WTC11 (cell line): ENCODE data around the gene DOK4.

Experiments
- E2F1 ChIP-seq: sonication (generic); formaldehyde crosslinking; IDR thresholded peaks from 2 replicates; pipeline ENCODE4 v1.8.0; 2022; ENCODE audit warnings: mild to moderate bottlenecking, missing genetic modification reagents
- ELF4 ChIP-seq: sonication (generic); formaldehyde crosslinking; IDR thresholded peaks from 2 replicates; pipeline ENCODE4 v1.8.1; 2022; ENCODE audit warnings: low read depth, mild to moderate bottlenecking, moderate library complexity, missing genetic modification reagents
- IRF1 ChIP-seq: sonication (generic); formaldehyde crosslinking; IDR thresholded peaks from 2 replicates; pipeline ENCODE4 v1.8.0; 2023; ENCODE audit warnings: missing genetic modification reagents
- ZNF121 ChIP-seq: sonication (generic); formaldehyde crosslinking; IDR thresholded peaks from 2 replicates; pipeline ENCODE4 v1.8.0; 2023; ENCODE audit warnings: missing genetic modification reagents
- ZSCAN18 ChIP-seq: fragments of 250-450 bp; sonication (Bioruptor Pico); IDR thresholded peaks from 2 replicates; pipeline ENCODE4 v2.1.2; 2022; ENCODE audit warnings: mild to moderate bottlenecking, moderate library complexity
- TF ChIP-seq, protein P1 (sequence below): fragments of 200-600 bp; IDR thresholded peaks from 2 replicates; pipeline ENCODE4 v1.8.0; 2022; ENCODE audit warnings: antibody characterized with exemption

GRCh38 chr16:57473906-57474305, 12.4 kb downstream of the DOK4 start:
- TF ChIP-seq IRF1: no peak
- TF ChIP-seq, protein P1, sequence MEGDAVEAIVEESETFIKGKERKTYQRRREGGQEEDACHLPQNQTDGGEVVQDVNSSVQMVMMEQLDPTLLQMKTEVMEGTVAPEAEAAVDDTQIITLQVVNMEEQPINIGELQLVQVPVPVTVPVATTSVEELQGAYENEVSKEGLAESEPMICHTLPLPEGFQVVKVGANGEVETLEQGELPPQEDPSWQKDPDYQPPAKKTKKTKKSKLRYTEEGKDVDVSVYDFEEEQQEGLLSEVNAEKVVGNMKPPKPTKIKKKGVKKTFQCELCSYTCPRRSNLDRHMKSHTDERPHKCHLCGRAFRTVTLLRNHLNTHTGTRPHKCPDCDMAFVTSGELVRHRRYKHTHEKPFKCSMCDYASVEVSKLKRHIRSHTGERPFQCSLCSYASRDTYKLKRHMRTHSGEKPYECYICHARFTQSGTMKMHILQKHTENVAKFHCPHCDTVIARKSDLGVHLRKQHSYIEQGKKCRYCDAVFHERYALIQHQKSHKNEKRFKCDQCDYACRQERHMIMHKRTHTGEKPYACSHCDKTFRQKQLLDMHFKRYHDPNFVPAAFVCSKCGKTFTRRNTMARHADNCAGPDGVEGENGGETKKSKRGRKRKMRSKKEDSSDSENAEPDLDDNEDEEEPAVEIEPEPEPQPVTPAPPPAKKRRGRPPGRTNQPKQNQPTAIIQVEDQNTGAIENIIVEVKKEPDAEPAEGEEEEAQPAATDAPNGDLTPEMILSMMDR: no peak
- TF ChIP-seq ZNF121 (CRISPR knock-in tag): no peak
- TF ChIP-seq ZSCAN18 (CRISPR knock-in tag): no peak
- no peak for TF ChIP-seq E2F1
- no peak for TF ChIP-seq ELF4 (CRISPR knock-in tag)
